HL-60 (cell line): ENCODE data around the gene ATP4A.

ENCODE experiments used
- DNase-seq, 2 experiments: peaks; one replicate each; pipeline ENCODE4 v3.0.0-alpha.2; 2010 to 2020; ENCODE audit warnings: low read depth in 1 of 2, low spot score in 1 of 2
- H3K27ac ChIP-seq: fragments of 250-450 bp; sonication (Bioruptor Pico); replicated peaks from 2 replicates; pipeline ENCODE4 v1.5.1; 2020; ENCODE audit warnings: mild to moderate bottlenecking, moderate library complexity
- H3K27me3 ChIP-seq: fragments of 250-450 bp; sonication (Bioruptor Pico); 2 replicates; pipeline ENCODE4 v1.5.1; 2021; ENCODE audit warnings: mild to moderate bottlenecking, moderate library complexity; ENCODE audit not compliant: insufficient read depth, poor library complexity, severe bottlenecking
- H3K4me3 ChIP-seq: replicated peaks from 2 replicates; pipeline ENCODE4 v1.5.1; 2011; ENCODE audit warnings: mild to moderate bottlenecking, control low read depth, low read length; ENCODE audit not compliant: insufficient read depth
- GABPA ChIP-seq: IDR thresholded peaks from 2 replicates; pipeline ENCODE4 v1.6.1; 2012; ENCODE audit warnings: low read depth
- POLR2AphosphoS5 ChIP-seq: IDR thresholded peaks from 2 replicates; pipeline ENCODE4 v1.6.1; 2012; ENCODE audit warnings: low read depth
- SPI1 ChIP-seq: IDR thresholded peaks from 2 replicates; pipeline ENCODE4 v1.6.1; 2012; ENCODE audit warnings: low read depth, mild to moderate bottlenecking, borderline replicate concordance
- TF ChIP-seq, protein P1 (sequence below): IDR thresholded peaks from 2 replicates; pipeline ENCODE4 v1.6.1; 2012; ENCODE audit warnings: low read depth; ENCODE audit not compliant: insufficient replicate concordance
- TF ChIP-seq, protein P2 (sequence below): IDR thresholded peaks from one replicate; pipeline ENCODE4 v1.5.1; 2011; ENCODE audit warnings: low read length, control low read depth, inconsistent platforms; ENCODE audit not compliant: insufficient read depth

ATP4A gene

DNA sequence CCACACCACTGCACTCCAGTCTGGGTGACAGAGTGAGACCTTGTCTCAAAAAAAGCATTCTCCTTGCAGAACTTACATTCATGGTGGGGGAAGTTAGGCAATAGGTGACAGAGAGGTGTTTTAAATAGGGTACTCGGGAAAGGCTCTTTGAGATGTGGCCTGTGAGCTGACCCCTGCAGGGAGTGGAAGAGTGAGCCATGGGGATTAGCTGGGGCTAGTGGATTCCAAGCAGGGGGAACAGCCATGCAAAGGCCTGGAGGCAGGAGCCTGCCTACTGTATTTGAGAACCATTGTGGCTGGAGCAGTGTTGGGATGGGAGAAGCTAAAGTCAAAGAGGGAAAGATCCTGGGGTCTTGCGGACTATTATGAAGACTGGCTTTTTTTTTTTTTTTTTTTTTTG is 46.1 kb downstream of the ATP4A start:
- Histone ChIP-seq H3K27ac (no peak overlapping the region), H3K4me3 (no peak overlapping the region), H3K27me3 (peaks cover 5% of the 10 kb centered on the region)
- DNase-seq = no peak
- TF ChIP-seq, protein P1, sequence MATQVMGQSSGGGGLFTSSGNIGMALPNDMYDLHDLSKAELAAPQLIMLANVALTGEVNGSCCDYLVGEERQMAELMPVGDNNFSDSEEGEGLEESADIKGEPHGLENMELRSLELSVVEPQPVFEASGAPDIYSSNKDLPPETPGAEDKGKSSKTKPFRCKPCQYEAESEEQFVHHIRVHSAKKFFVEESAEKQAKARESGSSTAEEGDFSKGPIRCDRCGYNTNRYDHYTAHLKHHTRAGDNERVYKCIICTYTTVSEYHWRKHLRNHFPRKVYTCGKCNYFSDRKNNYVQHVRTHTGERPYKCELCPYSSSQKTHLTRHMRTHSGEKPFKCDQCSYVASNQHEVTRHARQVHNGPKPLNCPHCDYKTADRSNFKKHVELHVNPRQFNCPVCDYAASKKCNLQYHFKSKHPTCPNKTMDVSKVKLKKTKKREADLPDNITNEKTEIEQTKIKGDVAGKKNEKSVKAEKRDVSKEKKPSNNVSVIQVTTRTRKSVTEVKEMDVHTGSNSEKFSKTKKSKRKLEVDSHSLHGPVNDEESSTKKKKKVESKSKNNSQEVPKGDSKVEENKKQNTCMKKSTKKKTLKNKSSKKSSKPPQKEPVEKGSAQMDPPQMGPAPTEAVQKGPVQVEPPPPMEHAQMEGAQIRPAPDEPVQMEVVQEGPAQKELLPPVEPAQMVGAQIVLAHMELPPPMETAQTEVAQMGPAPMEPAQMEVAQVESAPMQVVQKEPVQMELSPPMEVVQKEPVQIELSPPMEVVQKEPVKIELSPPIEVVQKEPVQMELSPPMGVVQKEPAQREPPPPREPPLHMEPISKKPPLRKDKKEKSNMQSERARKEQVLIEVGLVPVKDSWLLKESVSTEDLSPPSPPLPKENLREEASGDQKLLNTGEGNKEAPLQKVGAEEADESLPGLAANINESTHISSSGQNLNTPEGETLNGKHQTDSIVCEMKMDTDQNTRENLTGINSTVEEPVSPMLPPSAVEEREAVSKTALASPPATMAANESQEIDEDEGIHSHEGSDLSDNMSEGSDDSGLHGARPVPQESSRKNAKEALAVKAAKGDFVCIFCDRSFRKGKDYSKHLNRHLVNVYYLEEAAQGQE = no peak
- TF ChIP-seq, protein P2, sequence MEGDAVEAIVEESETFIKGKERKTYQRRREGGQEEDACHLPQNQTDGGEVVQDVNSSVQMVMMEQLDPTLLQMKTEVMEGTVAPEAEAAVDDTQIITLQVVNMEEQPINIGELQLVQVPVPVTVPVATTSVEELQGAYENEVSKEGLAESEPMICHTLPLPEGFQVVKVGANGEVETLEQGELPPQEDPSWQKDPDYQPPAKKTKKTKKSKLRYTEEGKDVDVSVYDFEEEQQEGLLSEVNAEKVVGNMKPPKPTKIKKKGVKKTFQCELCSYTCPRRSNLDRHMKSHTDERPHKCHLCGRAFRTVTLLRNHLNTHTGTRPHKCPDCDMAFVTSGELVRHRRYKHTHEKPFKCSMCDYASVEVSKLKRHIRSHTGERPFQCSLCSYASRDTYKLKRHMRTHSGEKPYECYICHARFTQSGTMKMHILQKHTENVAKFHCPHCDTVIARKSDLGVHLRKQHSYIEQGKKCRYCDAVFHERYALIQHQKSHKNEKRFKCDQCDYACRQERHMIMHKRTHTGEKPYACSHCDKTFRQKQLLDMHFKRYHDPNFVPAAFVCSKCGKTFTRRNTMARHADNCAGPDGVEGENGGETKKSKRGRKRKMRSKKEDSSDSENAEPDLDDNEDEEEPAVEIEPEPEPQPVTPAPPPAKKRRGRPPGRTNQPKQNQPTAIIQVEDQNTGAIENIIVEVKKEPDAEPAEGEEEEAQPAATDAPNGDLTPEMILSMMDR = no peak
- TF ChIP-seq SPI1 (no peak), GABPA (no peak), POLR2AphosphoS5 (no peak)

DNA sequence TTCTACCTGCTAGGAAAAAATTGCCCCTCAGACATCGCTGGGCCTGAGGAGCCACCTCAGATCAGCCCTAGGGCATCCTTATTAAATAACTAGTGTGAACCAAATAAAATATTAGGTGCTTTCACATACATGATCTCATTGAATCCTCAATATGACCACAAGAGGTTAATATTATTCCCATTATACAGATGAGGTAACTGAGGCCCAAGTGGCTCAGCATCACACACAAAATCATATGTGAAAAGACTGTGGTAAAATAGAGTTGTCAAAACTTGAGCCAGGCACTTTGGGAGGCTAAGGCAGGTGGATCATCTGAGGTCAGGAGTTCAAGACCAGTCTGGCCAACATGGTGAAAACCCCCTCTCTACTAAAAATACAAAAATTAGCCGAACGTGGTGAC is 47.1 kb downstream of the ATP4A start:
- H3K27me3 ChIP-seq = peaks cover 9% of the 10 kb centered on the region
- H3K4me3 ChIP-seq = no peak overlapping the region
- no peak overlapping the region for H3K27ac ChIP-seq

DNA sequence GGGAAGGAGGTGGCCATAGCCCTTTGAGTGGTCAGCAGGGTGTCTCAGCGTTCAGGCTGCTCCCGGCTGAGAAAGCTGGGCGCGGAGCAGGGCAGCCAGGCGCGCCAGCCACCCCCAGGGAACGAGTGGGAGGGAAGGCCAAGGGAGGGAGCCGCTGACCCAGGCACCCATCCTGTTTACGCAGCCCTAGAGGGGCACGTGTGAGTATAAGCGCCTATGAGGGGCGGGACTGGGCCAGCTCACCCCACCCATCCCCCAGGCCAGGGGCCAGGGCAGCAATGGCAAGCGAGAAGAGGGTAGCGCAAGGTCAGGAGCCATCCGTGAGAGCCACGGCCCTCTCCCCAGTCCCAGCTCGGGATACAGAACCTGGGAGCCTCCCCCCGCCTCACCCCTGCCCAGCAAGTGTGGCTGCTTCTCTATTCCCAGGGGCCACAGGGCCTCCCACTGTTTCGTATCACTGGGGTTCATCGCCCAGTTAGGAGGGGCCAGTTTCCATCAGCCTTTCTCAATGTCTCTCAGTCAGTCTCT is 49.1 kb downstream of the ATP4A start:
- DNase-seq = no peak
- TF ChIP-seq, protein P1 = no peak
- TF ChIP-seq GABPA (no peak), POLR2AphosphoS5 (no peak), SPI1 (no peak)
- TF ChIP-seq, protein P2 = no peak
- H3K27ac ChIP-seq = no peak overlapping the region
- H3K27me3 ChIP-seq = peaks cover 25% of the 10 kb centered on the region
- H3K4me3 ChIP-seq = no peak overlapping the region

More for the DNA sequence above, 47.1 kb downstream of the ATP4A start:
- DNase-seq = no peak
- TF ChIP-seq GABPA (no peak), SPI1 (no peak), POLR2AphosphoS5 (no peak)
- TF ChIP-seq, protein P1 = no peak
- TF ChIP-seq, protein P2 = no peak
